DOHH2 (cell line): ENCODE results near the gene PHACTR1.
A peak's percentile ranks its signal among the peaks of the same experiment; 100 is the strongest.

ENCODE experiments used
- H3F3A ChIP-seq: fragments of 200-600 bp; sonication (generic), shearing (Covaris generic); 2 replicates; pipeline ENCODE4 v1.6.0; 2016; ENCODE audit warnings: antibody characterized with exemption, mild to moderate bottlenecking; ENCODE audit not compliant: control insufficient read depth, insufficient read depth
- H3K27ac ChIP-seq: fragments of 200-600 bp; sonication (generic); 2 replicates; pipeline ENCODE4 v1.5.1; 2014; ENCODE audit warnings: low read depth, mild to moderate bottlenecking, low read length, moderate library complexity
- H3K27me3 ChIP-seq: fragments of 200-600 bp; sonication (generic); 2 replicates; pipeline ENCODE4 v1.6.1; 2014; ENCODE audit warnings: mild to moderate bottlenecking, low read length, mixed read lengths; ENCODE audit not compliant: control insufficient read depth
- H3K36me3 ChIP-seq: fragments of 200-600 bp; sonication (generic); 2 replicates; pipeline ENCODE4 v1.6.1; 2014; ENCODE audit warnings: mild to moderate bottlenecking, low read length, moderate library complexity, mixed read lengths; ENCODE audit not compliant: control insufficient read depth
- H3K4me1 ChIP-seq: fragments of 200-600 bp; sonication (generic); 2 replicates; pipeline ENCODE4 v1.6.1; 2014; ENCODE audit warnings: mild to moderate bottlenecking, low read length, mixed read lengths; ENCODE audit not compliant: control insufficient read depth
- H3K4me2 ChIP-seq: fragments of 200-600 bp; sonication (generic); 2 replicates; pipeline ENCODE4 v1.6.0; 2014; ENCODE audit warnings: mild to moderate bottlenecking, low read length, moderate library complexity
- H3K4me3 ChIP-seq: fragments of 200-600 bp; sonication (generic); 2 replicates; pipeline ENCODE4 v1.5.1; 2014; ENCODE audit warnings: mild to moderate bottlenecking, low read length, mixed read lengths
- H3K79me2 ChIP-seq: fragments of 200-600 bp; sonication (generic); 2 replicates; pipeline ENCODE4 v1.6.1; 2014; ENCODE audit warnings: mild to moderate bottlenecking, low read length, mixed read lengths; ENCODE audit not compliant: control insufficient read depth
- H3K9me2 ChIP-seq: fragments of 200-600 bp; sonication (generic); replicated peaks from 2 replicates; pipeline ENCODE4 v1.6.1; 2014; ENCODE audit warnings: mild to moderate bottlenecking, low read length, mixed read lengths; ENCODE audit not compliant: control insufficient read depth
- H3K9me3 ChIP-seq: fragments of 200-600 bp; sonication (generic); 2 replicates; pipeline ENCODE4 v1.6.1; 2014; ENCODE audit warnings: antibody characterized with exemption, low read length, mixed read lengths; ENCODE audit not compliant: control insufficient read depth, insufficient read depth
- H4K20me1 ChIP-seq: fragments of 200-600 bp; sonication (generic); 2 replicates; pipeline ENCODE4 v1.6.0; 2014; ENCODE audit warnings: low read depth, mild to moderate bottlenecking, antibody characterized with exemption, low read length, moderate library complexity; ENCODE audit not compliant: control insufficient read depth, insufficient read depth
- EZH2phosphoT487 ChIP-seq: fragments of 200-600 bp; sonication (generic); IDR thresholded peaks from 2 replicates; pipeline ENCODE4 v1.6.1; 2017; ENCODE audit warnings: borderline replicate concordance, mild to moderate bottlenecking, antibody characterized with exemption, low read length, moderate library complexity, mixed read lengths
- TF ChIP-seq, protein P1 (sequence below): fragments of 200-600 bp; sonication (generic); IDR thresholded peaks from one replicate; pipeline ENCODE4 v1.5.1; 2014; ENCODE audit warnings: antibody characterized with exemption, mild to moderate bottlenecking, low read depth, low read length; ENCODE audit not compliant: poor library complexity, severe bottlenecking

Gene PHACTR1

DNA sequence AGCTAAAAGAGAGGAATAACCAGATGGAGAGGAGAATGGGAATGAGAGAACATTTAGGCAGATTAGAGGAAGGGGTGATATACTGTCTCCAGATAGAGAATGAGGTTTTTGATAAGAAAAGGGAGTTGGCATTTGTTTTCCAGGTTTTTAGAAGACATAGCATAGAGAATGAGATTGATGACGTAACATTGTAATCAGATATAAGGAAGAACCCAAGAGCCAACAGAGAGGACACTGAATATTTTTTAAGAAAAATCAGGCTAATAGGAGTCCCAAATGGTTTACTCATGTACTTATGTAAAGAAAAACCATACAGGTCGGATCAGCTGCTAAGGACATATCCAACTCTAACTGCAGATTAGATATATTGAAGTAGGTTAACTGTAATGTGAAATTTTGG, 498.8 kb downstream of the PHACTR1 start:
- Histone ChIP-seq H3K27me3 (peaks cover 17% of the 10 kb centered on the region), H4K20me1 (no peaks in the 10 kb centered on the region), H3K9me2 (no peaks in the 10 kb centered on the region), H3K36me3 (no peaks in the 10 kb centered on the region), H3K4me2 (no peak overlapping the region), H3K4me3 (no peak overlapping the region), H3K9me3 (no peaks in the 10 kb centered on the region), H3K27ac (no peak overlapping the region), H3F3A (no peaks in the 10 kb centered on the region), H3K79me2 (no peaks in the 10 kb centered on the region), H3K4me1 (peaks cover 22% of the 10 kb centered on the region)
- TF ChIP-seq, protein P1, sequence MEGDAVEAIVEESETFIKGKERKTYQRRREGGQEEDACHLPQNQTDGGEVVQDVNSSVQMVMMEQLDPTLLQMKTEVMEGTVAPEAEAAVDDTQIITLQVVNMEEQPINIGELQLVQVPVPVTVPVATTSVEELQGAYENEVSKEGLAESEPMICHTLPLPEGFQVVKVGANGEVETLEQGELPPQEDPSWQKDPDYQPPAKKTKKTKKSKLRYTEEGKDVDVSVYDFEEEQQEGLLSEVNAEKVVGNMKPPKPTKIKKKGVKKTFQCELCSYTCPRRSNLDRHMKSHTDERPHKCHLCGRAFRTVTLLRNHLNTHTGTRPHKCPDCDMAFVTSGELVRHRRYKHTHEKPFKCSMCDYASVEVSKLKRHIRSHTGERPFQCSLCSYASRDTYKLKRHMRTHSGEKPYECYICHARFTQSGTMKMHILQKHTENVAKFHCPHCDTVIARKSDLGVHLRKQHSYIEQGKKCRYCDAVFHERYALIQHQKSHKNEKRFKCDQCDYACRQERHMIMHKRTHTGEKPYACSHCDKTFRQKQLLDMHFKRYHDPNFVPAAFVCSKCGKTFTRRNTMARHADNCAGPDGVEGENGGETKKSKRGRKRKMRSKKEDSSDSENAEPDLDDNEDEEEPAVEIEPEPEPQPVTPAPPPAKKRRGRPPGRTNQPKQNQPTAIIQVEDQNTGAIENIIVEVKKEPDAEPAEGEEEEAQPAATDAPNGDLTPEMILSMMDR: no peak
- no peak for TF ChIP-seq EZH2phosphoT487

GRCh38 chr6:13216236-13217014, 499.9 kb downstream of the PHACTR1 start:
- peaks cover 22% of the 10 kb centered on the region for H3K4me1 ChIP-seq
- H3K4me2 ChIP-seq: peak overlapping the region; percentile 41; the same call in 1 of the 2 replicates
- H3K9me3 ChIP-seq: no peaks in the 10 kb centered on the region
- peaks cover 15% of the 10 kb centered on the region for H3K27me3 ChIP-seq
- H3K9me2 ChIP-seq: no peaks in the 10 kb centered on the region
- no peak for TF ChIP-seq EZH2phosphoT487
- TF ChIP-seq, protein P1: no peak
- H3K27ac ChIP-seq: no peak overlapping the region
- H3F3A ChIP-seq: no peaks in the 10 kb centered on the region
- no peak overlapping the region for H3K4me3 ChIP-seq
- H3K36me3 ChIP-seq: no peaks in the 10 kb centered on the region
- H3K79me2 ChIP-seq: no peaks in the 10 kb centered on the region
- no peaks in the 10 kb centered on the region for H4K20me1 ChIP-seq

DNA sequence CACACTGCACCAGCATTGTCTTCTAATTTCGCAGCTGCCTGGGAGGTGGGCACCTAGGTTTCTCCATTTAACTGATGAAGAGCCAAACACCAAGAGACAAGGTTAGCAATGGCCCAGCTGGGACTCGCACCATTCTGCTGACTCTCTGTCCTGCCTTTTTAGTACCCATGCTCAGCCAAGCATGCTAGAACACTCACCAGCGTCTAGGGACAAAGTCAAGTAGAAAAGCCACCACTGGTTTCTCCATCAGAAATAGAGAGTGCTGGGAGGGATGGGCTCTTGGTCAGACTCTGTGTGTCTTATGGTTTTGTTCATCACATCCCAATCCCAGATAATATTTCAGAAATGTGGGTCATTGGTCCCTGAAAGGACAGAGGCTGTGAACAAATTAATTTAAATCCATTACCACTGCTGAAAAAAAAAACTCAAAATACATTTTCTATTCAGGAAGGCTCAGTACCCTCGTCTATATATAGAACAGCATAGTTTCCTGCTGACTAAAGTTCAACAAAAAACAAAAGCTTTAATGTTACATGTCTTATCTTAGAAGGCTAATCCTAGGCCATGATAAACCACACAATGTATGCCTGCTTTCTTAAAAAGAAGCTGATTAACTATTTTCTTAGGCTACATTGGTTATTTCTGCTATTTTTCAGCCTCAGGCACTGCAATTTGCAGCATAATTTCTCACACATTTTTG, 500.8 kb downstream of the PHACTR1 start:
- H3K27me3 ChIP-seq: peaks cover 8% of the 10 kb centered on the region; the same call in 1 of the 2 replicates
- H3K4me1 ChIP-seq: peaks cover 22% of the 10 kb centered on the region
- H3K27ac ChIP-seq: no peak overlapping the region
- H3K4me2 ChIP-seq: peak overlapping the region; percentile 41
- no peaks in the 10 kb centered on the region for H3K9me3 ChIP-seq
- H3K79me2 ChIP-seq: no peaks in the 10 kb centered on the region
- no peaks in the 10 kb centered on the region for H3K9me2 ChIP-seq
- no peaks in the 10 kb centered on the region for H3F3A ChIP-seq
- peak overlapping the region; percentile 26 for H3K4me3 ChIP-seq
- no peak for TF ChIP-seq EZH2phosphoT487
- TF ChIP-seq, protein P1: no peak
- H3K36me3 ChIP-seq: no peaks in the 10 kb centered on the region
- H4K20me1 ChIP-seq: no peaks in the 10 kb centered on the region
